ENCODE data around the gene RAX2.

The RAX2 gene

GRCh38 chr19:3784607-3785450, 12.8 kb upstream of the RAX2 start:
- peaks cover 15% of the 10 kb centered on the region for H3K79me2 ChIP-seq (ENCODE audit: insufficient read depth, low read length)
- H3F3A ChIP-seq (ENCODE audit: low read depth), result no peaks in the 10 kb centered on the region
- no peak for TF ChIP-seq EZH2phosphoT487 (IDR thresholded peaks at IDR 0.05; ENCODE audit: borderline replicate concordance)
- 0 out of 2 replicates have a peak, but pooled peaks have one; percentile 21 for TF ChIP-seq CTCF (conservative IDR thresholded peaks at IDR 0.05; ENCODE audit: low read length)
- no peaks in the 10 kb centered on the region for H4K20me1 ChIP-seq (ENCODE audit: insufficient read depth, low read length, poor library complexity, severe bottlenecking)
- peaks cover 9% of the 10 kb centered on the region for H3K4me1 ChIP-seq (ENCODE audit: insufficient read depth, low read length, poor library complexity, severe bottlenecking)
- H3K4me2 ChIP-seq (ENCODE audit: low read depth, low read length, poor library complexity, severe bottlenecking), result peak overlapping the region; percentile 91
- peak overlapping the region; percentile 83 for H3K4me3 ChIP-seq (ENCODE audit: low read length, poor library complexity, severe bottlenecking)
- peak overlapping the region; percentile 94 for H3K9ac ChIP-seq (ENCODE audit: low read depth, low read length, poor library complexity, severe bottlenecking)
- H2AFZ ChIP-seq (ENCODE audit: low read length), result peak overlapping the region; percentile 99; the same call in 1 of the 2 replicates
- H3K9me2 ChIP-seq (replicated peaks; ENCODE audit: low read depth, low read length), result no peaks in the 10 kb centered on the region
- H3K9me3 ChIP-seq (ENCODE audit: insufficient read depth, low read depth, low read length), result no peaks in the 10 kb centered on the region; the same call in 1 of the 2 replicates
- peaks cover 4% of the 10 kb centered on the region for H3K27me3 ChIP-seq (ENCODE audit: insufficient read depth, low read length, poor library complexity, severe bottlenecking)
- H3K36me3 ChIP-seq (ENCODE audit: insufficient read depth, low read length), result peaks cover 5% of the 10 kb centered on the region; the same call in 1 of the 2 replicates

- H3K79me2 ChIP-seq (ENCODE audit: insufficient read depth, low read length), result peaks cover 15% of the 10 kb centered on the region
- H3K9me2 ChIP-seq (replicated peaks; ENCODE audit: low read depth, low read length), result no peaks in the 10 kb centered on the region
- no peaks in the 10 kb centered on the region; the same call in 1 of the 2 replicates for H3K9me3 ChIP-seq (ENCODE audit: insufficient read depth, low read depth, low read length)
- TF ChIP-seq EZH2phosphoT487 (IDR thresholded peaks at IDR 0.05; ENCODE audit: borderline replicate concordance) (no peak), CTCF (conservative IDR thresholded peaks at IDR 0.05; ENCODE audit: low read length) (peak; percentile 76)
- peak overlapping the region; percentile 83 for H3K4me3 ChIP-seq (ENCODE audit: low read length, poor library complexity, severe bottlenecking)
- H4K20me1 ChIP-seq (ENCODE audit: insufficient read depth, low read length, poor library complexity, severe bottlenecking), result no peaks in the 10 kb centered on the region
- peaks cover 4% of the 10 kb centered on the region for H3K27me3 ChIP-seq (ENCODE audit: insufficient read depth, low read length, poor library complexity, severe bottlenecking)
- no peak overlapping the region for H2AFZ ChIP-seq (ENCODE audit: low read length)
- no peaks in the 10 kb centered on the region for H3F3A ChIP-seq (ENCODE audit: low read depth)
- peaks cover 9% of the 10 kb centered on the region for H3K4me1 ChIP-seq (ENCODE audit: insufficient read depth, low read length, poor library complexity, severe bottlenecking)
- peaks cover 5% of the 10 kb centered on the region; the same call in 1 of the 2 replicates for H3K36me3 ChIP-seq (ENCODE audit: insufficient read depth, low read length)
- H3K4me2 ChIP-seq (ENCODE audit: low read depth, low read length, poor library complexity, severe bottlenecking), result peak overlapping the region; percentile 91
- H3K9ac ChIP-seq (ENCODE audit: low read depth, low read length, poor library complexity, severe bottlenecking), result no peak overlapping the region
These were observed 11.9 kb upstream of the RAX2 start for GRCh38 chr19:3783660-3784584.

- H3F3A ChIP-seq (ENCODE audit: low read depth), result no peaks in the 10 kb centered on the region
- H3K79me2 ChIP-seq (ENCODE audit: insufficient read depth, low read length), result peaks cover 15% of the 10 kb centered on the region
- H3K36me3 ChIP-seq (ENCODE audit: insufficient read depth, low read length), result peaks cover 5% of the 10 kb centered on the region; the same call in 1 of the 2 replicates
- no peaks in the 10 kb centered on the region for H3K9me2 ChIP-seq (replicated peaks; ENCODE audit: low read depth, low read length)
- no peaks in the 10 kb centered on the region for H4K20me1 ChIP-seq (ENCODE audit: insufficient read depth, low read length, poor library complexity, severe bottlenecking)
- peaks cover 4% of the 10 kb centered on the region for H3K27me3 ChIP-seq (ENCODE audit: insufficient read depth, low read length, poor library complexity, severe bottlenecking)
- no peak overlapping the region for H3K4me3 ChIP-seq (ENCODE audit: low read length, poor library complexity, severe bottlenecking)
- H3K9ac ChIP-seq (ENCODE audit: low read depth, low read length, poor library complexity, severe bottlenecking), result no peak overlapping the region
- TF ChIP-seq EZH2phosphoT487 (IDR thresholded peaks at IDR 0.05; ENCODE audit: borderline replicate concordance) (no peak), CTCF (conservative IDR thresholded peaks at IDR 0.05; ENCODE audit: low read length) (no peak)
- no peak overlapping the region for H2AFZ ChIP-seq (ENCODE audit: low read length)
- no peaks in the 10 kb centered on the region; the same call in 1 of the 2 replicates for H3K9me3 ChIP-seq (ENCODE audit: insufficient read depth, low read depth, low read length)
- peaks cover 9% of the 10 kb centered on the region for H3K4me1 ChIP-seq (ENCODE audit: insufficient read depth, low read length, poor library complexity, severe bottlenecking)
- H3K4me2 ChIP-seq (ENCODE audit: low read depth, low read length, poor library complexity, severe bottlenecking), result no peak overlapping the region
These were observed 10.9 kb upstream of the RAX2 start for GRCh38 chr19:3782903-3783302.

Data from Loucy (cell line).